Gastroesophageal sphincter (tissue), 4 donors: ENCODE data around the gene C1QTNF8. TPM values are rescaled to one million over a fixed set of nuclear protein-coding genes. Genes with fewer than 3 reads are reported as not detected.

ENCODE experiments used
- ATAC-seq: fragments of 150-250 bp; one replicate; pipeline ENCODE4 v1.9.1; 2016; ENCODE audit warnings: mild to moderate bottlenecking, moderate library complexity
- H3K27ac ChIP-seq, 4 donors: fragments of 200-600 bp; sonication (generic) in 3 of 4; 1 replicate in 3 of 4; 2 replicates in 1 of 4; pipeline ENCODE4 v1.5.1; 2016 to 2019
- H3K27me3 ChIP-seq: fragments of 200-600 bp; sonication (generic); one replicate; pipeline ENCODE4 v1.5.1; 2019
- H3K36me3 ChIP-seq, 2 donors: fragments of 200-600 bp; sonication (generic); one replicate each; pipeline ENCODE4 v1.5.1; 2019; ENCODE audit warnings: control low read depth in 1 of 2
- H3K4me1 ChIP-seq, 3 donors: fragments of 200-600 bp; sonication (generic); 1 replicate in 2 of 3; 2 replicates in 1 of 3; pipeline ENCODE4 v1.5.1; 2016 to 2019; ENCODE audit warnings: control low read depth in 2 of 3
- H3K4me3 ChIP-seq, 2 donors: fragments of 200-600 bp; sonication (generic); one replicate each; pipeline ENCODE4 v1.5.1; 2019; ENCODE audit warnings: mild to moderate bottlenecking in 1 of 2, moderate library complexity in 1 of 2
- H3K9me3 ChIP-seq, 3 donors: fragments of 200-600 bp; sonication (generic); one replicate each; pipeline ENCODE4 v1.5.1; 2017 to 2019; ENCODE audit warnings: control low read depth in 2 of 3
- EP300 ChIP-seq: sonication (generic); formaldehyde crosslinking; IDR thresholded peaks from one replicate; pipeline ENCODE4 v1.6.1; 2017; ENCODE audit warnings: antibody characterized with exemption, mild to moderate bottlenecking
- POLR2A ChIP-seq, 2 donors: fragments of 450-650 bp; IDR thresholded peaks; one replicate each; pipeline ENCODE4 v1.6.1; 2017; ENCODE audit warnings: antibody characterized with exemption in 2 of 2, mild to moderate bottlenecking in 2 of 2, moderate library complexity in 1 of 2
- POLR2AphosphoS5 ChIP-seq: sonication (generic); formaldehyde crosslinking; IDR thresholded peaks from one replicate; pipeline ENCODE4 v1.6.1; 2017; ENCODE audit warnings: antibody characterized with exemption
- WGBS, 2 donors: methylation state at CpG; one replicate each; pipeline ENCODE4 v1.1.5; 2018; ENCODE audit warnings: low coverage in 1 of 2; 5-methylcytosine and 5-hydroxymethylcytosine counted together
- total RNA-seq, 4 donors: library from RNA; depleted of rRNA; stranded (reverse); fragments of >200 nt; gene quantifications; one replicate each; pipeline ENCODE4 v1.1.0, GENCODE V29; 2016
- TF ChIP-seq, protein P1 (sequence below), 4 experiments: fragments of 200-600 bp in 2 of 4; fragments of 450-650 bp in 2 of 4; sonication (generic) in 1 of 4; IDR thresholded peaks; one replicate each; pipeline ENCODE4 v1.5.1; 2017 to 2019; ENCODE audit warnings: antibody characterized with exemption in 4 of 4, mild to moderate bottlenecking in 2 of 4, moderate library complexity in 2 of 4

The C1QTNF8 gene
- total RNA-seq, 4 donors from 2014 or later, result not detected

DNA sequence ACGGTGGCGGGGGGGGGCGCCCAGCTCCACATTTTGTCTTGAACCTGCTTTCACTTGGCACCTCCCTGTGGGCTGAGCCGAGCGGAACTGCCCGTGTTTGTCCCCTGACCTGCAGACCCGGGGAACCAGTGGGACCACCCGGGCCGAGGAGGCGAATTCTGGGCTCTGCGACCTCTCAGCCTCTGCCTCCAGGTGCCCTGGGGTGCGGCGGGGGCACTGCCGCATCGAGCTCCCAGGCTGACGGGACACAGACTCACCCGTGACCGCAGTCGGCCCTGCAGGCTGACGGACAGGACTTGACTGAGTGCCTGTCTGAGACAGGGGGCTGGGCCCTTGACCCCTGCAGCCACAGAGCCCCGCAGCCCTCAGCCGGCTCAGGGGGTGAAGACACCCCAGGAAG, 11.1 kb upstream of the C1QTNF8 start:
- Histone ChIP-seq H3K9me3 (no peaks in the 10 kb centered on the region), H3K4me3 (no peak overlapping the region), H3K4me1 (peaks cover 0 to 34% (median 4%) of the 10 kb centered on the region in 3 donors), H3K27me3 (peaks cover 70% of the 10 kb centered on the region), H3K36me3 (no peaks in the 10 kb centered on the region), H3K27ac (no peak overlapping the region)
- no peak for TF ChIP-seq EP300
- no peak for TF ChIP-seq POLR2AphosphoS5
- TF ChIP-seq, protein P1, sequence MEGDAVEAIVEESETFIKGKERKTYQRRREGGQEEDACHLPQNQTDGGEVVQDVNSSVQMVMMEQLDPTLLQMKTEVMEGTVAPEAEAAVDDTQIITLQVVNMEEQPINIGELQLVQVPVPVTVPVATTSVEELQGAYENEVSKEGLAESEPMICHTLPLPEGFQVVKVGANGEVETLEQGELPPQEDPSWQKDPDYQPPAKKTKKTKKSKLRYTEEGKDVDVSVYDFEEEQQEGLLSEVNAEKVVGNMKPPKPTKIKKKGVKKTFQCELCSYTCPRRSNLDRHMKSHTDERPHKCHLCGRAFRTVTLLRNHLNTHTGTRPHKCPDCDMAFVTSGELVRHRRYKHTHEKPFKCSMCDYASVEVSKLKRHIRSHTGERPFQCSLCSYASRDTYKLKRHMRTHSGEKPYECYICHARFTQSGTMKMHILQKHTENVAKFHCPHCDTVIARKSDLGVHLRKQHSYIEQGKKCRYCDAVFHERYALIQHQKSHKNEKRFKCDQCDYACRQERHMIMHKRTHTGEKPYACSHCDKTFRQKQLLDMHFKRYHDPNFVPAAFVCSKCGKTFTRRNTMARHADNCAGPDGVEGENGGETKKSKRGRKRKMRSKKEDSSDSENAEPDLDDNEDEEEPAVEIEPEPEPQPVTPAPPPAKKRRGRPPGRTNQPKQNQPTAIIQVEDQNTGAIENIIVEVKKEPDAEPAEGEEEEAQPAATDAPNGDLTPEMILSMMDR (IDR thresholded peaks at IDR 0.05), result no peak
- TF ChIP-seq POLR2A (IDR thresholded peaks at IDR 0.05), result no peak
- no peak for ATAC-seq
- WGBS, 2 donors, result no CpG with 5 or more reads among the region's 22 CpGs

DNA sequence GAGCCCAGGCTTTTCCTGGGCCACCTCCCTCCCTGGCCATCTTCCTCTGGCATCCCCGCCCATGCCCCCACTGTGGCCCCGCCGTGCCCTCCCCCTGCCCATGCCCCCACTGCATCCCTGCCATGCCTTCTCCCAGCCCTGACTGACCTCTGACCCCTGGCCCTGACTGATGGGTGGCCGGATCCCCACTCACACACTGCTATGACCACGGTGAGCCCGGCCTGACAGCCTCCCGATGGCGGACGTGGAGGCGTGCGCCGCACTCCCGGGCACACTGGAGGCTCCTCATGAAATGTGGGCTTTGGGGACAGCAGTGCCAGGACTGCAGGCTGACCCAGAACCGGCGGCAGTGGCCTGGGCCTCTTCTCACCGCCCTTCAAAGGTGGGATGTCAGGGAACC, 10.6 kb upstream of the C1QTNF8 start:
- ATAC-seq, result no peak
- peaks cover 0 to 34% (median 4%) of the 10 kb centered on the region in 3 donors for H3K4me1 ChIP-seq

DNA sequence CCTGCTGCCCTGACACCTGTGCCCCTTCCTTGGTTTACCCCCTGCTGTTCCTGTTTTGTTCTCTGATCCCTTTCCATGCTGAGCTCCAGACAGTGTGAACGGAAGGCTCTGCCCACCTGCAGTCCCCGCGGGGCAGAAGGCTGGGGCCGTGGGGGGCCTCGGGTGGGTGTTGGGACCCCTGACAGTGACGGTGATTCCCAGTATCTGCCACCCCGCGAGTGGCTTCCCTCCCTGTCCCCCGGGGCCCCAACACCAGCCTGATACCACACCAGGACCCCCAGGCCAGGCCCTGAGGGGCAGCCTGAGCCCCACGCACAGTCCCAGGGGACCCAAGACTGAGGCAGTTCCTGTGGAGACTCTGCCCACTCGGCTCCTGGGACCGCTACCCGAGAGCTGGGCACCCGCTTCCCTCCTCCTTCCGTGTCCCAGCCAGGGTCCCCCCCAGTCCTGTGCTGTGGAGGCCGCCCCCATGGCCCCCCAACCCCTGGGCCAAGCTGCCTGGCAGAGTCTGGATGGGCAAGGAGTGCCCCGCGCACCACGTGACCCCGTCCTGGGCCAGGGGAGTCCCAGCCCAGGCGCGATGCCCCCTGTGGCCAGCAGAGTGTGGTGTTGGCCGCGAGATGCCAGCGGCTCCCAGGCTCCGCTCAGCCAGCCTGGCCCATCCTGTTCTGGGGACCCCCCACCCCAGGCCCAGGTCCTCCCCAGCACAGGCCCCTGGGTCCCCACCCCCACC, 10.0 kb upstream of the C1QTNF8 start:
- Histone ChIP-seq H3K4me3 (no peak overlapping the region), H3K27ac (no peak overlapping the region), H3K9me3 (no peaks in the 10 kb centered on the region), H3K4me1 (peaks cover 0 to 34% (median 4%) of the 10 kb centered on the region in 3 donors), H3K36me3 (no peaks in the 10 kb centered on the region), H3K27me3 (peaks cover 81% of the 10 kb centered on the region)
- WGBS, 2 donors, result 35% methylated on average over 5 of the region's 26 CpGs; no CpG with 5 or more reads in 1 of the 2 donors
- peak; percentile 28 for TF ChIP-seq POLR2AphosphoS5
- no peak for TF ChIP-seq POLR2A (IDR thresholded peaks at IDR 0.05)
- TF ChIP-seq, protein P1 (IDR thresholded peaks at IDR 0.05), result peak in 3 of 4 experiments; percentile 90 to 98 (median 92)
- TF ChIP-seq EP300, result no peak
- peak; percentile 78 for ATAC-seq

More for the DNA sequence above, 10.6 kb upstream of the C1QTNF8 start:
- H3K27me3 ChIP-seq, result peaks cover 75% of the 10 kb centered on the region
- H3K9me3 ChIP-seq, result no peaks in the 10 kb centered on the region
- TF ChIP-seq EP300 (no peak), POLR2AphosphoS5 (no peak), POLR2A (IDR thresholded peaks at IDR 0.05) (no peak)
- TF ChIP-seq, protein P1 (IDR thresholded peaks at IDR 0.05), result no peak
- WGBS, 2 donors, result 42% methylated on average over 2 of the region's 16 CpGs; no CpG with 5 or more reads in 1 of the 2 donors
- H3K27ac ChIP-seq, result no peak overlapping the region
- H3K36me3 ChIP-seq, result no peaks in the 10 kb centered on the region
- no peak overlapping the region for H3K4me3 ChIP-seq

DNA sequence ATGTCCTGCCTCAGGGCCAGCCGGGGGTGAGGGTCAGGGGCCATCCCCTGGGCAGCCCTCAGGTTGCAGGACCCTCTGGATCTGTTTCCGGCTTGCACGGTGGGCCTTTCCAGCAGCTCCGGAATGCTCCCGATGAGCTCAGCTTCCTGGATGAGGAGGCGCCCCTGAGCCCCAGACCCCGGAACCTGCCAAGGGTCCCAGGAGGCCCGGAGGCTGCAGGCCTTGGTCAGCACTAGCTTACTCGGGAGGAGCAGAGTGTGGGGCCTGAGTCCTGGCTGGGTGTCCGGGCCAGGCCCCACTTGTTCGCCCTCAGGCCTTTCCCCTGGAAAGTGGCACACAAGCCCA, 7.6 kb upstream of the C1QTNF8 start:
- Histone ChIP-seq H3K27me3 (peaks cover 98% of the 10 kb centered on the region), H3K4me3 (no peak overlapping the region)

More for the DNA sequence above, 7.6 kb upstream of the C1QTNF8 start:
- ATAC-seq, result no peak
- H3K36me3 ChIP-seq, result no peaks in the 10 kb centered on the region
- TF ChIP-seq POLR2A (IDR thresholded peaks at IDR 0.05) (no peak), EP300 (no peak), POLR2AphosphoS5 (no peak)
- TF ChIP-seq, protein P1 (IDR thresholded peaks at IDR 0.05), result no peak
- H3K4me1 ChIP-seq, result peaks cover 0 to 27% (median 4%) of the 10 kb centered on the region in 3 donors
- H3K27ac ChIP-seq, result no peak overlapping the region
- no CpG with 5 or more reads among the region's 11 CpGs for WGBS, 2 donors
- H3K9me3 ChIP-seq, result no peaks in the 10 kb centered on the region
